ENCODE measurements around the gene ZNF91.
"Not testable (repeated sequence)": the region's sequence is repeated elsewhere in the genome, so short reads cannot be mapped to it uniquely, and the experiment has no call there.

The ZNF91 gene

DNA sequence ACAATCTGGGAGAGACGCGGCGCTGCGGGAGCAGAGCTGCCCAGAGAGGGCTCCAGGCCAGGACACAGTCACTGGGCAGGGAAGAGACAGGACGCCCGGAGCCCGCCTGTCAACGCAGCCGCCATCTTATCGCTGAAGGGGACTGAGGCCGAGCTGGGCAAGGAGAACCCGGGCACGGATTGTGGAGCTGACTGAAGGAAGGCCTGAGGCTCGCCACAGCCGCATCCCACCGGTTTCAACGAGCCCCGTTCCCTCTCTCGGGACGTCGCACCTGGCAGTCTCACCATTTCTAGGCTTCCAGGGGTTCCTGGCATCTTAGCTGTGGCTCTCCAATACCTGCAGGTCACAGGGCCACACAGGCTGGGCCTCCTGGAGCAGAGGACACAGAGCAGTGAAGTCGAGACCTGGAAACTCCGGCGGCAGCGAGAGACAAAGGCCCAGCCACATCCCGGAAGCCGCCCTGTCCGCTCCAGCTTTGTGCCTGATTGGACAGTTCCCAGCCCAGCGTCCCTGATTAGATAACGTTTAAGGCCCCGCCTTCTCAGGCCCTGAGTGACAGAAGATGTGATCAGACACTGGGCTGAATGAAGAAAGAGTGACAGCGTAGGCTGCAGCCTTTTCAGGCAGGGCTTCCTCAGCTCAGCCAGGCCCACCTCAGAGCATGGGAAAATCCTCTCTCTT lies at the start of gene ZNF91:
TSS of gene ZNF91 (minus strand) at position 431 of the 681 bp plus-strand sequence. CDS start at position 314, 117 bp downstream.
- H3K4me1 ChIP-seq = peaks cover 15% of the 10 kb centered on the region
- peaks cover 49% of the 10 kb centered on the region for H3K36me3 ChIP-seq
- H3K27me3 ChIP-seq = no peaks in the 10 kb centered on the region
- no peaks in the 10 kb centered on the region; the same call in 1 of the 2 replicates for H4K20me1 ChIP-seq
- H3K9me3 ChIP-seq = peaks cover 41% of the 10 kb centered on the region
- H3K9ac ChIP-seq = peak within 1 kb of the TSS; percentile 97
- peak within 1 kb of the TSS; percentile 82 for H3K4me2 ChIP-seq
- peak within 1 kb of the TSS; percentile 88 for H3K4me3 ChIP-seq
- no peak for TF ChIP-seq Cebpa-rat (IDR thresholded peaks at IDR 0.05)
- peak within 1 kb of the TSS; percentile 94 for H3K27ac ChIP-seq

DNA sequence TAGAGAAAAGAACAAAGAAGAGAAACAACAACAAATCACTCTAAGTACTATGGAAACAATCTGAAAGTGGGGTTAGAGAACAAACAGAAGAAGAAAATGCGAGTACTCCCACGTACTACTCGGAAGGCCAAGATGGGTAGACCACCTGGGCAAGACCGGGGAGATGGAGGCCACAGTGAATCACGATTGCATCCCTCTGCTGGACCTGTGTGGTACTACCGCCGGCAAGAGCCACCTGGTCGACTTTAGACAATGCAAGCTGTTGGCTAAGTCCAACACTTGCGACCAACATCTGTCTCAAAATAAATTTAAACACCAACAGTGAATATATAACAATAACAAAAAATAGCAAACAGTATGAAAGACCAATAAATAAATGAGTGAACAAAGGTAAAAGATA lies 45.5 kb upstream of the ZNF91 start:
- Histone ChIP-seq H4K20me1 (no peaks in the 10 kb centered on the region), H3K36me3 (no peaks in the 10 kb centered on the region), H3K4me2 (no peak overlapping the region), H3K4me1 (no peaks in the 10 kb centered on the region), H3K27ac (no peak overlapping the region), H3K4me3 (no peak overlapping the region), H3K9me3 (peaks cover 48% of the 10 kb centered on the region), H3K9ac (no peak overlapping the region), H3K27me3 (no peaks in the 10 kb centered on the region)
- TF ChIP-seq Cebpa-rat (IDR thresholded peaks at IDR 0.05) = no peak

DNA sequence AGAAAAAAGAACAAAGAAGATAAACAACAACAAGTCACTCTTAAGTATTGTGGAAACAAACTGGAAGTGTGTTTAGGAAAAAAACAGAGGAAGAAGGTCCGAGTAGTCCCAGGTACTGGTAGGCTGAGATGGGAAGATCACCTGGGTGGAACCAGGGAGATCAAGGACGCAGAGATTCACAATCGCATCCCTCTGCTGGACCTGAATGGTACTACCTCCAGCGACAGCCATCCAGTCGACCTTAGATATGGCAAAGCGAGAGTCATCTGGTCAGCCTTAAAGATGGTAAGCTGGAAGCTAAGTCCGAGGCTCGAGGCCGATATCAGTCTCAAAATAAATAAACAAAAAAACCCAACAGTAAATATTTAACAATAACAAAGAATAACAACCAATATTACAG lies 44.9 kb upstream of the ZNF91 start:
- no peak overlapping the region for H3K9ac ChIP-seq
- no peaks in the 10 kb centered on the region for H3K27me3 ChIP-seq
- H3K4me1 ChIP-seq = no peaks in the 10 kb centered on the region
- no peaks in the 10 kb centered on the region for H4K20me1 ChIP-seq
- no peak overlapping the region for H3K27ac ChIP-seq
- no peaks in the 10 kb centered on the region for H3K36me3 ChIP-seq
- H3K4me3 ChIP-seq = no peak overlapping the region
- TF ChIP-seq Cebpa-rat (IDR thresholded peaks at IDR 0.05) = no peak
- H3K4me2 ChIP-seq = no peak overlapping the region
- H3K9me3 ChIP-seq = peaks cover 53% of the 10 kb centered on the region

DNA sequence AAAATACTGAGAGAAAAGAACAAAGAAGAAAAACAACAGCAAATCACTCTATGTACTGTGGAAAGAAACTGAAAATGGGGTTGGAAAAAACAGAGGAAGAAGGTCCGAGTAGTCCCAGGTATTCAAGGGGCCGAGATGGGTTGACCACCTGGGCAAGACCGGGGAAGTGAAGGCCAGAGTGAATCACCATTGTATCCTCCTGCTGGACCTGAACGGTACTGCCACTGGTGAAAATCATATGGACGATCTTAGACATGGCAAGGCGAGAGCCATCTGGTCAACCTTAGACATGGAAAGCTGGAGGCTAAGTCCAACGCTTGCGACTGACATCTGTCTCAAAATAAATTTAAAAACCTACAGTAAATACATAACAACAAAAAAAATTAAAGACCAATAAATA lies 44.4 kb upstream of the ZNF91 start:
- H3K27ac ChIP-seq = no peak overlapping the region
- no peaks in the 10 kb centered on the region for H3K36me3 ChIP-seq
- no peaks in the 10 kb centered on the region for H3K4me1 ChIP-seq
- H3K4me2 ChIP-seq = no peak overlapping the region
- H4K20me1 ChIP-seq = no peaks in the 10 kb centered on the region
- no peak for TF ChIP-seq Cebpa-rat (IDR thresholded peaks at IDR 0.05)
- H3K4me3 ChIP-seq = no peak overlapping the region
- peaks cover 54% of the 10 kb centered on the region for H3K9me3 ChIP-seq
- H3K9ac ChIP-seq = no peak overlapping the region
- no peaks in the 10 kb centered on the region for H3K27me3 ChIP-seq

DNA sequence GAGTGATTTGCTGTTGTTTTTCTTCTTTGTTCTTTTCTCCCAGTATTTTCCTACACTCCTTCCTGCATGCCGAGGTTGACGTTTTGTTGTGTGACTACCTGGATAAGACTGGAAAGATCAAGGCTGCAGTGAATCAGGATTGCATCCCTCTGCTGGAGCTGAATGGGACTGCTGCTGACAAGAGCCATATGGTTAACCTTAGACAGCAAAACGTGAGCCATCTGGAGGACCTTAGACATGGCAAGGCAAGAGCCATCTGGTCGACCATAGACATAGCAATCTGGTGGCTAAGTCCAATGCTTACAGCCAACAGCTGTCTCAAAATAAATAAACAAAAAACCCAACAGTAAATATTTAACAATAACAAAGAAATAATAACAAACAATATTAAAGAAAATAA lies 42.6 kb upstream of the ZNF91 start:
- no peaks in the 10 kb centered on the region for H3K4me1 ChIP-seq
- peaks cover 59% of the 10 kb centered on the region for H3K9me3 ChIP-seq
- H3K9ac ChIP-seq = no peak overlapping the region
- no peak overlapping the region for H3K4me3 ChIP-seq
- no peaks in the 10 kb centered on the region for H4K20me1 ChIP-seq
- H3K4me2 ChIP-seq = no peak overlapping the region
- no peak overlapping the region for H3K27ac ChIP-seq
- no peak for TF ChIP-seq Cebpa-rat (IDR thresholded peaks at IDR 0.05)
- no peaks in the 10 kb centered on the region for H3K27me3 ChIP-seq
- no peaks in the 10 kb centered on the region for H3K36me3 ChIP-seq

DNA sequence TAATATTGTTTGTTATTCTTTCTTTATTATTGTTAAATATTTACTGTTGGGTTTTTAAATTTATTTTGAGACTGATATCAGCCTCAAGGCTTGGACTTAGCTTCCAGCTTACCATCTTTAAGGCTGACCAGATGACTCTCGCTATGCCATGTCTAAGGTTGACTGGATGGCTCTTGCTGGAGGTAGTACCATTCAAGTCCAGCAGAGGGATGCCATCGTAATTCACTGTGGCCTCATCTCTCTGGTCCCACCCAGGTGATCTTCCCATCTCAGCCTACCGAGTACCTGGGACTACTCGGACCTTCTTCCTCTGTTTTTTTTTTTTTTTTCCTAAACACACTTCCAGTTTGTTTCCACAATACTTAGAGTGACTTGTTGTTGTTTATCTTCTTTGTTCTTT lies 41.7 kb upstream of the ZNF91 start:
- H4K20me1 ChIP-seq = no peaks in the 10 kb centered on the region
- H3K4me3 ChIP-seq = no peak overlapping the region
- H3K27ac ChIP-seq = no peak overlapping the region
- H3K27me3 ChIP-seq = no peaks in the 10 kb centered on the region
- H3K9me3 ChIP-seq = peaks cover 59% of the 10 kb centered on the region
- no peaks in the 10 kb centered on the region for H3K4me1 ChIP-seq
- TF ChIP-seq Cebpa-rat (IDR thresholded peaks at IDR 0.05) = no peak
- no peak overlapping the region for H3K4me2 ChIP-seq
- no peak overlapping the region for H3K9ac ChIP-seq
- H3K36me3 ChIP-seq = no peaks in the 10 kb centered on the region

DNA sequence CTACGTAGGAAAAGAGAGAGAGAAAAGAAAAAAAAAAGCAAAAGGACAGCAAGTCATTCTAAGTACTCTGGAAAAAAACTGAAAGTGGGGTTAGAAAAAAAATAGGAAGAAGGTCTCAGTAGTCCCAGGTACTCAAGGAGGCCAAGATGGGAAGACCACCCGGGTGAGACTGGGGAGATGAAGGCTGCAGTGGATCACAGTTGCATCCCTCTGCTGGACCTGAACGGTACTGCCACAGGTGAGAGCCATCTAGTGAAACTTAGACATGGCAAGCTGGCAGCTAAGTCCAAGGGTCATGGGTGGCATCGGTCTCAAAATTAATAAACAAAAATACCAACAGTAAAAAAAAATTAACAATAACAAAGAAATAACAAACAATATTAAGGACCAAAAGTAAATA lies 41.0 kb upstream of the ZNF91 start:
- Histone ChIP-seq H3K9ac (no peak overlapping the region), H3K36me3 (no peaks in the 10 kb centered on the region), H3K9me3 (peaks cover 59% of the 10 kb centered on the region), H3K4me2 (no peak overlapping the region), H3K4me1 (no peaks in the 10 kb centered on the region), H3K4me3 (no peak overlapping the region), H4K20me1 (no peaks in the 10 kb centered on the region), H3K27ac (no peak overlapping the region), H3K27me3 (no peaks in the 10 kb centered on the region)
- TF ChIP-seq Cebpa-rat (IDR thresholded peaks at IDR 0.05) = no peak

DNA sequence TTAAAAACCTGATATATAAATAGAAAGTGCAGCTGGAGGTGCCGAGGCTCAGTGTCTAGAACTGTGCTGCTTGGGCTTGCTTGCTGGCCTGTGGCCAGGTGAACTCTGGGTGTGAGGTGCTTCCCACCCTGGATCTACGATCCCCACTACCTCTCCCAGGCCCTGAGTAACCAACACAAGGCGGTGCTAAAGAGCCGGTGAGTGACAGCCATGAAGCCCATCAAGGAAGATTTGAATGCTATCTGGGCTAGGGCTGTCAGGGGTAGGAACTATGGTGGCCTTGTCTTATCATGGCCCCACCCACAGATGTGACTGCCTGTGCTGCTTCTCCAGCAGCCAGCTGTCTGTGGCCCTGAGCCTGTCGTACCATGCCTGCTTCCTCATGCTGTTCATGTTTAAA lies 25.6 kb upstream of the ZNF91 start:
- peaks cover 12% of the 10 kb centered on the region for H3K4me1 ChIP-seq
- no peaks in the 10 kb centered on the region for H3K36me3 ChIP-seq
- peaks cover 62% of the 10 kb centered on the region for H3K9me3 ChIP-seq
- H3K9ac ChIP-seq = no peak overlapping the region
- no peak overlapping the region for H3K4me2 ChIP-seq
- H4K20me1 ChIP-seq = no peaks in the 10 kb centered on the region
- no peak overlapping the region for H3K27ac ChIP-seq
- TF ChIP-seq Cebpa-rat (IDR thresholded peaks at IDR 0.05) = no peak
- no peak overlapping the region for H3K4me3 ChIP-seq
- peaks cover 13% of the 10 kb centered on the region for H3K27me3 ChIP-seq

DNA sequence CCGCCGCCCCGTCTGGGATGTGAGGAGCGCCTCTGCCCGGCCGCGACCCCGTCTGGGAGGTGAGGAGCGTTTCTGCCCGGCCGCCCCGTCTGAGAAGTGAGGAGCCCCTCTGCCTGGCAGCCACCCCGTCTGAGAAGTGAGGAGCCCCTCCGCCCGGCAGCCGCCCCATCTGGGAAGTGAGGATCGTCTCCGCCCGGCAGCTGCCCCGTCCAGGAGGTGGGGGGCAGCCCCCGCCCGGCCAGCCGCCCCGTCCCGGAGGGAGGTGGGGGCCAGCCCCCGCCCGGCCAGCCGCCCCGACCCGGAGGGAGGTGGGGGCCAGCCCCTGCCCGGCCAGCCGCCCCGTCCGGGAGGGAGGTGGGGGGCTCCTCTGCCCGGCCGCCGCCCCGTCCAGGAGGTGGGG lies 24.0 kb upstream of the ZNF91 start:
- peaks cover 22% of the 10 kb centered on the region for H3K4me1 ChIP-seq
- not testable (repeated sequence) for H4K20me1 ChIP-seq, H3K27ac ChIP-seq, H3K36me3 ChIP-seq, H3K4me3 ChIP-seq, H3K9ac ChIP-seq, H3K4me2 ChIP-seq
- H3K27me3 ChIP-seq = peaks cover 28% of the 10 kb centered on the region
- H3K9me3 ChIP-seq = peaks cover 58% of the 10 kb centered on the region

DNA sequence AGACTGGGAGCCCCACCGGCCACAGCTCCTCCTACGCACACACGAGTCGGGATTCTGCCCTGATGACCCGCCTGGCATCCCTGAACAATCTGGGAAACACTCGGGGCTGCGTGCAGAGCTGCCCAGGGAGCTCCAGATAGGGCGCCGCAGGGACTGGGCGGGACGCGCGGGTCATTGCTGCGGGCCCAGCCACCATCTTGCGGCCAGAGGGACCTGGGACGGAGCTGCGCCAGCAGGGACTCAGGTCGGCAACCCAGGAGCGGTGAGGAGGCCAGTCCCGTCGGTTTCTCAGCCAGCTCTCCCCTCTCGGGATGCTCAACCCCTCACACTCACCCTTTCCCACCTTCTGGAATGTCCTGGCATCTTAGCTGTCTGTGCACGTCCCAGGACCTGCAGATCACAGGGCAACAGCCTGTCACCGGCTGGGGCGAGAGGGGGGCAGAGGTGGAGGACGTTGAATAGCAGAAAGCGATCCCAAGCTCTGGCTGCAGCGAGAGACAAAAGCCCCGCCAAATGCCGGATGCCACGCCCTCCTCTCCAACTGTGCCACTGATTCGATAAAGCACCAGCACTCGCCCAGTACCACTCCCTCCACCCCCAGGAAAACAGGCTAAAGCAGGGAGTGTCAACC lies 20.4 kb upstream of the ZNF91 start:
- H3K9me3 ChIP-seq = peaks cover 46% of the 10 kb centered on the region
- H3K4me1 ChIP-seq = peaks cover 26% of the 10 kb centered on the region
- H3K4me3 ChIP-seq = peak overlapping the region; percentile 69
- H3K36me3 ChIP-seq = no peaks in the 10 kb centered on the region
- H3K27ac ChIP-seq = peak overlapping the region; percentile 57; the same call in 1 of the 2 replicates
- H4K20me1 ChIP-seq = no peaks in the 10 kb centered on the region
- H3K4me2 ChIP-seq = peak overlapping the region; percentile 79
- peak overlapping the region; percentile 69 for H3K9ac ChIP-seq
- TF ChIP-seq Cebpa-rat (IDR thresholded peaks at IDR 0.05) = no peak
- peaks cover 33% of the 10 kb centered on the region for H3K27me3 ChIP-seq
